ENCODE measurements around the gene SLC25A34. TPM values are rescaled to one million over a fixed set of nuclear protein-coding genes. Genes with fewer than 3 reads are reported as not detected.

SLC25A34 gene
- total RNA-seq, 1 donor from 2014 or later: 0.25 TPM

- H3K27me3 ChIP-seq (ENCODE audit: control insufficient read depth, insufficient read depth, low read length): no peaks in the 10 kb centered on the region
- peaks cover 4% of the 10 kb centered on the region for H3K36me3 ChIP-seq (ENCODE audit: control insufficient read depth, insufficient read depth, low read length)
- TF ChIP-seq CTCF (IDR thresholded peaks at IDR 0.05; ENCODE audit: insufficient read depth, low read length, poor library complexity, severe bottlenecking): no peak
- DNase-seq (ENCODE audit: low read depth): no peak
- no peak overlapping the region for H3K4me3 ChIP-seq (ENCODE audit: low read depth, low read length)
Observed at GRCh38 chr1:15767941-15768340, 31.9 kb downstream of the SLC25A34 start.

GRCh38 chr1:15768388-15768787 lies 32.3 kb downstream of the SLC25A34 start:
- Histone ChIP-seq H3K4me3 (ENCODE audit: low read depth, low read length) (no peak overlapping the region), H3K27me3 (ENCODE audit: control insufficient read depth, insufficient read depth, low read length) (no peaks in the 10 kb centered on the region), H3K36me3 (ENCODE audit: control insufficient read depth, insufficient read depth, low read length) (peaks cover 4% of the 10 kb centered on the region)
- TF ChIP-seq CTCF (IDR thresholded peaks at IDR 0.05; ENCODE audit: insufficient read depth, low read length, poor library complexity, severe bottlenecking): no peak
- DNase-seq (ENCODE audit: low read depth): no peak

GRCh38 chr1:15770313-15770962 lies 34.4 kb downstream of the SLC25A34 start:
- no peak for DNase-seq (ENCODE audit: low read depth)
- no peak for TF ChIP-seq CTCF (IDR thresholded peaks at IDR 0.05; ENCODE audit: insufficient read depth, low read length, poor library complexity, severe bottlenecking)

GRCh38 chr1:15771836-15772515 lies 35.9 kb downstream of the SLC25A34 start:
- no peak for TF ChIP-seq CTCF (IDR thresholded peaks at IDR 0.05; ENCODE audit: insufficient read depth, low read length, poor library complexity, severe bottlenecking)
- peaks cover 9% of the 10 kb centered on the region for H3K36me3 ChIP-seq (ENCODE audit: control insufficient read depth, insufficient read depth, low read length)
- no peak overlapping the region for H3K4me3 ChIP-seq (ENCODE audit: low read depth, low read length)
- H3K27me3 ChIP-seq (ENCODE audit: control insufficient read depth, insufficient read depth, low read length): no peaks in the 10 kb centered on the region
- no peak for DNase-seq (ENCODE audit: low read depth)

More at GRCh38 chr1:15770313-15770962, 34.4 kb downstream of the SLC25A34 start:
- Histone ChIP-seq H3K27me3 (ENCODE audit: control insufficient read depth, insufficient read depth, low read length) (no peaks in the 10 kb centered on the region), H3K4me3 (ENCODE audit: low read depth, low read length) (no peak overlapping the region), H3K36me3 (ENCODE audit: control insufficient read depth, insufficient read depth, low read length) (peaks cover 8% of the 10 kb centered on the region)

- Histone ChIP-seq H3K36me3 (ENCODE audit: control insufficient read depth, insufficient read depth, low read length) (peaks cover 10% of the 10 kb centered on the region), H3K4me3 (ENCODE audit: low read depth, low read length) (no peak overlapping the region), H3K27me3 (ENCODE audit: control insufficient read depth, insufficient read depth, low read length) (no peaks in the 10 kb centered on the region)
- TF ChIP-seq CTCF (IDR thresholded peaks at IDR 0.05; ENCODE audit: insufficient read depth, low read length, poor library complexity, severe bottlenecking): no peak
- DNase-seq (ENCODE audit: low read depth): no peak
Observed at GRCh38 chr1:15775706-15776105, 39.6 kb downstream of the SLC25A34 start.

All from kidney epithelial cell (primary cell).